HepG2 (cell line): ENCODE results near the gene NMRAL1. TPM values are rescaled to one million over a fixed set of nuclear protein-coding genes. Genes with fewer than 3 reads are reported as not detected.

ENCODE experiments used
- JUN ChIP-seq: sonication (generic); formaldehyde crosslinking; IDR thresholded peaks from 2 replicates; pipeline ENCODE4 v1.4.0; 2020; ENCODE audit warnings: mild to moderate bottlenecking, missing genetic modification reagents
- SAP130 ChIP-seq: IDR thresholded peaks from 2 replicates; pipeline ENCODE4 v1.6.1; 2016; ENCODE audit warnings: low read depth
- SMARCE1 ChIP-seq: fragments of 450-650 bp; IDR thresholded peaks from 2 replicates; pipeline ENCODE4 v1.6.1; 2017; ENCODE audit warnings: borderline replicate concordance
- polyA plus RNA-seq, 8 experiments: library from polyadenylated mRNA; depleted of rRNA in 3 of 8; stranded (reverse) in 7 of 8; unstranded in 1 of 8; fragments of >200 nt; fragmentation: Illumina TruSeq in 4 of 8; extraction: Trizol in 4 of 8; gene quantifications; 2 replicates each; pipeline versions ENCODE4 v1.2.1 to v1.2.3, GENCODE V29; 2011 to 2016; ENCODE audit warnings: low read depth in 4 of 8, missing spikeins in 1 of 8, mixed read lengths in 1 of 8; ENCODE audit not compliant: insufficient read depth in 1 of 8
- total RNA-seq, 5 experiments: library from RNA; depleted of rRNA; stranded (reverse); fragments of >200 nt; fragmentation: Illumina TruSeq; extraction: Trizol; gene quantifications; 2 replicates each; pipeline ENCODE4 v1.2.3, GENCODE V29; 2016; ENCODE audit warnings: low read depth in 1 of 5
- TF ChIP-seq, protein P1 (sequence below): sonication (generic); formaldehyde crosslinking; IDR thresholded peaks from 2 replicates; pipeline ENCODE4 v1.4.0; 2020; ENCODE audit warnings: mild to moderate bottlenecking, missing genetic modification reagents, borderline replicate concordance
- TF ChIP-seq, protein P2 (sequence below): sonication (generic); formaldehyde crosslinking; IDR thresholded peaks from 2 replicates; pipeline ENCODE4 v1.4.0; 2020; ENCODE audit warnings: missing genetic modification reagents, mild to moderate bottlenecking, borderline replicate concordance
- TF ChIP-seq, protein P3 (sequence below): sonication (generic); formaldehyde crosslinking; IDR thresholded peaks from 2 replicates; pipeline ENCODE4 v1.5.0; 2020; ENCODE audit warnings: mild to moderate bottlenecking, missing genetic modification reagents, borderline replicate concordance
- TF ChIP-seq, protein P4 (sequence below): IDR thresholded peaks from 2 replicates; pipeline ENCODE4 v1.6.1; 2016; ENCODE audit warnings: low read depth

Gene NMRAL1
- total and polyA plus RNA-seq, 2 of the 13 experiments (the other 11 are each of a cell fraction or from before 2014, with no cell fraction given), result 30.8 to 33.1 TPM

DNA sequence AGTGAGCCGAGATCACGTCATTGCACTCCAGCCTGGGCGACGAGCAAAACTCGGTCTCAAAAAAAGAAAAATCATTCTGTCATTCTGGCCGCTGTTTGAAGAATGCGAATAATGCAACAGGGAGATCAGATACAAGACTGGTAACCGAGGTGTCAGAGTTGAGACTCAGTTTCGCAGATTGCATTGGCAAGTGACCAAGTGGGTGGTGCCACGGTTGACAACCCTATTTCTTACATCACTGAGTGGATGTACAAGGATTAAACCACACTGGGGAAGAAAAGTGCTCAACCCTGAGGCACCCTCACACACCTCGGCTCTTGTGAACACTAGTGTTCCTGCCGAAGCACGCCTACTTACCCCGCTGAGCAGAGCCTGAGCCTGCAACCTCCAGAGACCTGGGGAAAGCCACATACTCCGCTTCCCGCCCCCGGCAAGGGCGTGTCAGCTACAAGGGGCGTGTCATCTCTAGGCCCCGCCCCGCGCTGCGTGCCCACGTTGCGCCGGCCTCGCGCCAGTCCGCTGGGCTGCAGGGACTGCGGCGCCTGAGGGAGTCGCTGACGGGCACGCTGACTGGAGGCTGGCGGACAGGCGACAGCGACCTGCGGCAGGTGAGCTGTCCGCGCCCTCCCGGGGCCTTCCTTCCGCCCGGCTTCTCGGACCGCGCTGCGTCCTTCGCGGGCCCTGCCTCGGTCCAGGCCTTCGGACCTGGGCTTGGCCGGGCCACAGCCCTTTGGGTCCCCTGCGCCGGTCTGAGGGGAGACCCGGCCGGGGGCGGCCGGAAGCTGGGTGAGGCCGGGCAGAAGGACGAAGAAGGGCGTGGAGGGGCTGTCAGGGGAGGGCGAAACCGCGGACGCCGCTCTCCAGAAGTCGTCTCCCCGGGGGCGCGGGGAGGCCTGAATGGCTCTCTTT lies 1.7 kb upstream of the NMRAL1 start, which contains the start of gene HMOX2 (continued):
- TF ChIP-seq, protein P1, sequence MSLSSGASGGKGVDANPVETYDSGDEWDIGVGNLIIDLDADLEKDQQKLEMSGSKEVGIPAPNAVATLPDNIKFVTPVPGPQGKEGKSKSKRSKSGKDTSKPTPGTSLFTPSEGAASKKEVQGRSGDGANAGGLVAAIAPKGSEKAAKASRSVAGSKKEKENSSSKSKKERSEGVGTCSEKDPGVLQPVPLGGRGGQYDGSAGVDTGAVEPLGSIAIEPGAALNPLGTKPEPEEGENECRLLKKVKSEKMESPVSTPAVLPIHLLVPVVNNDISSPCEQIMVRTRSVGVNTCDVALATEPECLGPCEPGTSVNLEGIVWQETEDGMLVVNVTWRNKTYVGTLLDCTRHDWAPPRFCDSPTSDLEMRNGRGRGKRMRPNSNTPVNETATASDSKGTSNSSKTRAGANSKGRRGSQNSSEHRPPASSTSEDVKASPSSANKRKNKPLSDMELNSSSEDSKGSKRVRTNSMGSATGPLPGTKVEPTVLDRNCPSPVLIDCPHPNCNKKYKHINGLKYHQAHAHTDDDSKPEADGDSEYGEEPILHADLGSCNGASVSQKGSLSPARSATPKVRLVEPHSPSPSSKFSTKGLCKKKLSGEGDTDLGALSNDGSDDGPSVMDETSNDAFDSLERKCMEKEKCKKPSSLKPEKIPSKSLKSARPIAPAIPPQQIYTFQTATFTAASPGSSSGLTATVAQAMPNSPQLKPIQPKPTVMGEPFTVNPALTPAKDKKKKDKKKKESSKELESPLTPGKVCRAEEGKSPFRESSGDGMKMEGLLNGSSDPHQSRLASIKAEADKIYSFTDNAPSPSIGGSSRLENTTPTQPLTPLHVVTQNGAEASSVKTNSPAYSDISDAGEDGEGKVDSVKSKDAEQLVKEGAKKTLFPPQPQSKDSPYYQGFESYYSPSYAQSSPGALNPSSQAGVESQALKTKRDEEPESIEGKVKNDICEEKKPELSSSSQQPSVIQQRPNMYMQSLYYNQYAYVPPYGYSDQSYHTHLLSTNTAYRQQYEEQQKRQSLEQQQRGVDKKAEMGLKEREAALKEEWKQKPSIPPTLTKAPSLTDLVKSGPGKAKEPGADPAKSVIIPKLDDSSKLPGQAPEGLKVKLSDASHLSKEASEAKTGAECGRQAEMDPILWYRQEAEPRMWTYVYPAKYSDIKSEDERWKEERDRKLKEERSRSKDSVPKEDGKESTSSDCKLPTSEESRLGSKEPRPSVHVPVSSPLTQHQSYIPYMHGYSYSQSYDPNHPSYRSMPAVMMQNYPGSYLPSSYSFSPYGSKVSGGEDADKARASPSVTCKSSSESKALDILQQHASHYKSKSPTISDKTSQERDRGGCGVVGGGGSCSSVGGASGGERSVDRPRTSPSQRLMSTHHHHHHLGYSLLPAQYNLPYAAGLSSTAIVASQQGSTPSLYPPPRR (CRISPR knock-in tag), result peak; percentile 60; the same call in 1 of the 2 replicates
- no peak for TF ChIP-seq JUN
- TF ChIP-seq, protein P2, sequence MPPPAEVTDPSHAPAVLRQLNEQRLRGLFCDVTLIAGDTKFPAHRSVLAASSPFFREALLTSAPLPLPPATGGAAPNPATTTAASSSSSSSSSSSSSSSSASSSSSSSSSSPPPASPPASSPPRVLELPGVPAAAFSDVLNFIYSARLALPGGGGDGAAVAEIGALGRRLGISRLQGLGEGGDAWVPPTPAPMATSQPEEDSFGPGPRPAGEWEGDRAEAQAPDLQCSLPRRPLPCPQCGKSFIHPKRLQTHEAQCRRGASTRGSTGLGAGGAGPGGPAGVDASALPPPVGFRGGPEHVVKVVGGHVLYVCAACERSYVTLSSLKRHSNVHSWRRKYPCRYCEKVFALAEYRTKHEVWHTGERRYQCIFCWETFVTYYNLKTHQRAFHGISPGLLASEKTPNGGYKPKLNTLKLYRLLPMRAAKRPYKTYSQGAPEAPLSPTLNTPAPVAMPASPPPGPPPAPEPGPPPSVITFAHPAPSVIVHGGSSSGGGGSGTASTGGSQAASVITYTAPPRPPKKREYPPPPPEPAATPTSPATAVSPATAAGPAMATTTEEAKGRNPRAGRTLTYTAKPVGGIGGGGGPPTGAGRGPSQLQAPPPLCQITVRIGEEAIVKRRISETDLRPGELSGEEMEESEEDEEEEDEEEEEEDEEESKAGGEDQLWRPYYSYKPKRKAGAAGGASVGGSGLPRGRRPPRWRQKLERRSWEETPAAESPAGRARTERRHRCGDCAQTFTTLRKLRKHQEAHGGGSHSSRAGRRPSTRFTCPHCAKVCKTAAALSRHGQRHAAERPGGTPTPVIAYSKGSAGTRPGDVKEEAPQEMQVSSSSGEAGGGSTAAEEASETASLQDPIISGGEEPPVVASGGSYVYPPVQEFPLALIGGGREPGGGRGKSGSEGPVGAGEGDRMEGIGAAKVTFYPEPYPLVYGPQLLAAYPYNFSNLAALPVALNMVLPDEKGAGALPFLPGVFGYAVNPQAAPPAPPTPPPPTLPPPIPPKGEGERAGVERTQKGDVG (CRISPR knock-in tag), result no peak
- TF ChIP-seq SAP130 (CRISPR knock-in tag), result peak; percentile 98
- no peak for TF ChIP-seq SMARCE1
- TF ChIP-seq, protein P3, sequence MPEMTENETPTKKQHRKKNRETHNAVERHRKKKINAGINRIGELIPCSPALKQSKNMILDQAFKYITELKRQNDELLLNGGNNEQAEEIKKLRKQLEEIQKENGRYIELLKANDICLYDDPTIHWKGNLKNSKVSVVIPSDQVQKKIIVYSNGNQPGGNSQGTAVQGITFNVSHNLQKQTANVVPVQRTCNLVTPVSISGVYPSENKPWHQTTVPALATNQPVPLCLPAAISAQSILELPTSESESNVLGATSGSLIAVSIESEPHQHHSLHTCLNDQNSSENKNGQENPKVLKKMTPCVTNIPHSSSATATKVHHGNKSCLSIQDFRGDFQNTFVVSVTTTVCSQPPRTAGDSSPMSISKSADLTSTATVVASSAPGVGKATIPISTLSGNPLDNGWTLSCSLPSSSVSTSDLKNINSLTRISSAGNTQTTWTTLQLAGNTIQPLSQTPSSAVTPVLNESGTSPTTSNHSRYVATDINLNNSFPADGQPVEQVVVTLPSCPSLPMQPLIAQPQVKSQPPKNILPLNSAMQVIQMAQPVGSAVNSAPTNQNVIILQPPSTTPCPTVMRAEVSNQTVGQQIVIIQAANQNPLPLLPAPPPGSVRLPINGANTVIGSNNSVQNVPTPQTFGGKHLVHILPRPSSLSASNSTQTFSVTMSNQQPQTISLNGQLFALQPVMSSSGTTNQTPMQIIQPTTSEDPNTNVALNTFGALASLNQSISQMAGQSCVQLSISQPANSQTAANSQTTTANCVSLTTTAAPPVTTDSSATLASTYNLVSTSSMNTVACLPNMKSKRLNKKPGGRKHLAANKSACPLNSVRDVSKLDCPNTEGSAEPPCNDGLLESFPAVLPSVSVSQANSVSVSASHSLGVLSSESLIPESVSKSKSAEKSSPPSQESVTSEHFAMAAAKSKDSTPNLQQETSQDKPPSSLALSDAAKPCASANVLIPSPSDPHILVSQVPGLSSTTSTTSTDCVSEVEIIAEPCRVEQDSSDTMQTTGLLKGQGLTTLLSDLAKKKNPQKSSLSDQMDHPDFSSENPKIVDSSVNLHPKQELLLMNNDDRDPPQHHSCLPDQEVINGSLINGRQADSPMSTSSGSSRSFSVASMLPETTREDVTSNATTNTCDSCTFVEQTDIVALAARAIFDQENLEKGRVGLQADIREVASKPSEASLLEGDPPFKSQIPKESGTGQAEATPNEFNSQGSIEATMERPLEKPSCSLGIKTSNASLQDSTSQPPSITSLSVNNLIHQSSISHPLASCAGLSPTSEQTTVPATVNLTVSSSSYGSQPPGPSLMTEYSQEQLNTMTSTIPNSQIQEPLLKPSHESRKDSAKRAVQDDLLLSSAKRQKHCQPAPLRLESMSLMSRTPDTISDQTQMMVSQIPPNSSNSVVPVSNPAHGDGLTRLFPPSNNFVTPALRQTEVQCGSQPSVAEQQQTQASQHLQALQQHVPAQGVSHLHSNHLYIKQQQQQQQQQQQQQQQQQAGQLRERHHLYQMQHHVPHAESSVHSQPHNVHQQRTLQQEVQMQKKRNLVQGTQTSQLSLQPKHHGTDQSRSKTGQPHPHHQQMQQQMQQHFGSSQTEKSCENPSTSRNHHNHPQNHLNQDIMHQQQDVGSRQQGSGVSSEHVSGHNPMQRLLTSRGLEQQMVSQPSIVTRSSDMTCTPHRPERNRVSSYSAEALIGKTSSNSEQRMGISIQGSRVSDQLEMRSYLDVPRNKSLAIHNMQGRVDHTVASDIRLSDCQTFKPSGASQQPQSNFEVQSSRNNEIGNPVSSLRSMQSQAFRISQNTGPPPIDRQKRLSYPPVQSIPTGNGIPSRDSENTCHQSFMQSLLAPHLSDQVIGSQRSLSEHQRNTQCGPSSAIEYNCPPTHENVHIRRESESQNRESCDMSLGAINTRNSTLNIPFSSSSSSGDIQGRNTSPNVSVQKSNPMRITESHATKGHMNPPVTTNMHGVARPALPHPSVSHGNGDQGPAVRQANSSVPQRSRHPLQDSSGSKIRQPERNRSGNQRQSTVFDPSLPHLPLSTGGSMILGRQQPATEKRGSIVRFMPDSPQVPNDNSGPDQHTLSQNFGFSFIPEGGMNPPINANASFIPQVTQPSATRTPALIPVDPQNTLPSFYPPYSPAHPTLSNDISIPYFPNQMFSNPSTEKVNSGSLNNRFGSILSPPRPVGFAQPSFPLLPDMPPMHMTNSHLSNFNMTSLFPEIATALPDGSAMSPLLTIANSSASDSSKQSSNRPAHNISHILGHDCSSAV (CRISPR knock-in tag), result no peak
- TF ChIP-seq, protein P4, sequence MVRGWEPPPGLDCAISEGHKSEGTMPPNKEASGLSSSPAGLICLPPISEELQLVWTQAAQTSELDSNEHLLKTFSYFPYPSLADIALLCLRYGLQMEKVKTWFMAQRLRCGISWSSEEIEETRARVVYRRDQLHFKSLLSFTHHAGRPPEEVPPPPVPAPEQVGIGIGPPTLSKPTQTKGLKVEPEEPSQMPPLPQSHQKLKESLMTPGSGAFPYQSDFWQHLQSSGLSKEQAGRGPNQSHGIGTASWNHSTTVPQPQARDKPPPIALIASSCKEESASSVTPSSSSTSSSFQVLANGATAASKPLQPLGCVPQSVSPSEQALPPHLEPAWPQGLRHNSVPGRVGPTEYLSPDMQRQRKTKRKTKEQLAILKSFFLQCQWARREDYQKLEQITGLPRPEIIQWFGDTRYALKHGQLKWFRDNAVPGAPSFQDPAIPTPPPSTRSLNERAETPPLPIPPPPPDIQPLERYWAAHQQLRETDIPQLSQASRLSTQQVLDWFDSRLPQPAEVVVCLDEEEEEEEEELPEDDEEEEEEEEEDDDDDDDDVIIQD (CRISPR knock-in tag), result no peak; the same call in 1 of the 2 replicates
